ENCODE data around the gene ABAT. TPM values are rescaled to one million over a fixed set of nuclear protein-coding genes. Genes with fewer than 3 reads are reported as not detected.

The ABAT gene
- total RNA-seq: 42.9 TPM

GRCh38 chr16:8674413-8675022 lies at the start of gene ABAT:
ABAT (plus strand) TSS chr16:8674617; CDS start chr16:8735740, 61,123 bp downstream.

DNA sequence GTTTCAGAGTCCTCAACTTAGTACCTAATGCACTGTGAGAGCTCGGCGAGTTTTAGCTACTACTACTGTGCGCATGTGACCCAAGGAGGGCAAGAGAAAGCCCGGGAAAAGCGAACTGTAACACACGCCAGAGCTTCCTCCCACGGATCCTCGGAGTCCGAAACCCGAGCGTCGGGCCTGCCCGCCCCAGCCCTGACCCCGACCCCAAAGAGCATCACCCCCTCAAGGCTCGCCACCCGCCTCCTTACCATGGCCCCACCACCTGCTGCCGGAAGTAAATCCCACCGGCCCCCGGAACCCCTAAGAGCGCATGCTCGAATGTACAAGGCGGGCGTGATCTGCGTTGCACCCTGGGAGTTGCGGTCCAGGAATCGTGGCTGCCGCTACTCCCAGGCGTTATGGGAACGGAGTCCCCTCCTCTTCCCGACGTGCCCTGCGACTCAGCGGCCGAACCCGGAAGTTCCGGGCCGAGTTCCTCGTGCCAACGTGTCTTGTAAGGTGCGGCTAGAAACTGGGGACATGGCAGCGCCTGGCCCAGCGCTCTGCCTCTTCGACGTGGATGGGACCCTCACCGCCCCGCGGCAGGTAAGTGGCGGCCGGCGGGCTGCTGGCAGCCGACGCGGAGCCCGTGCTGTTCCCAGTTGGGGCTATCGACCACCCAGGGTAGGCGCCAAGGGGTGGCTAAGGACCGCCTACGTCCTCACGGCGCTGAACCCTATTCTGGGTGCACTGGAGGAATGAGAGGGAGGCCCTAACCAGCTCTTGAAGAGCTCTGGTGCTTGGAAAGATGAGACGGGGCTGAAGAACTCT lies 123.2 kb downstream of the ABAT start, which contains the start of the genes PMM2 and TMEM186:
Gene PMM2, plus strand, starts transcription at position 476 of the 810 bp plus-strand sequence. Its CDS starts 44 bp downstream, at position 520.
Gene TMEM186, minus strand, starts transcription at position 276 of the 810 bp plus-strand sequence. Its CDS starts 25 bp downstream, at position 251.

Other genes with a start within 250 kb of the ABAT start
- gene TMEM114, start 84.1 kb upstream of the ABAT start, total RNA-seq: 5.7 TPM
- gene METTL22, start 52.9 kb upstream of the ABAT start, total RNA-seq: 50.0 TPM
- gene TMEM186, start 123.0 kb downstream of the ABAT start, total RNA-seq: 7.6 TPM
- gene PMM2, start 123.2 kb downstream of the ABAT start, total RNA-seq: 21.3 TPM
- gene CARHSP1, start 194.4 kb downstream of the ABAT start, total RNA-seq: 118 TPM
- gene LITAFD, start 207.7 kb downstream of the ABAT start, total RNA-seq: not detected